NCI-H2227 (cell line): ENCODE results near the gene COL1A1.

Experiments used
- DNase-seq: peaks from one replicate; lab custom pipeline; 2025; ENCODE audit not compliant: unreplicated experiment; lab: John Stamatoyannopoulos, UW

COL1A1 gene

GRCh38 chr17:50174444-50174843 lies 27.0 kb downstream of the COL1A1 start:
- DNase-seq, result no peak

GRCh38 chr17:50173335-50173941 lies 28.0 kb downstream of the COL1A1 start:
- DNase-seq, result no peak

DNA sequence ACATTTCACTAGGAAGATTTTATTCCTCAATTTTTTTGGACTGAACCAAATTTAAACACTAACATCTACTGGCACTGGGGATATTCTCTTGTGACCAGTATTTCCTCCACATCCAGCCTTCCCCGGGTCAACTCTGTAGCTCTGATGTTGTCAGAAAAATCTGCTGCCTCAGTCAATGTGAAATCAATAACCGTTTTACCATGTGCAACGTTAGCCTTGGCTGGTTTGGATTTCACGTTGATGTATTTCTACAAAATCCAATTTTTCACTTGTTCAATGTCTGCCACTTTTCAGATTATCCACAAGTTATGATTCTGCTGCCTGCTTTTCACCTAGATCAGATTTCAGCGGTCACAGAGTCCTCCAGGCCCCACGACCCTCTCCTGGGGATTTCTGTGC lies 28.5 kb downstream of the COL1A1 start:
- DNase-seq, result no peak

DNA sequence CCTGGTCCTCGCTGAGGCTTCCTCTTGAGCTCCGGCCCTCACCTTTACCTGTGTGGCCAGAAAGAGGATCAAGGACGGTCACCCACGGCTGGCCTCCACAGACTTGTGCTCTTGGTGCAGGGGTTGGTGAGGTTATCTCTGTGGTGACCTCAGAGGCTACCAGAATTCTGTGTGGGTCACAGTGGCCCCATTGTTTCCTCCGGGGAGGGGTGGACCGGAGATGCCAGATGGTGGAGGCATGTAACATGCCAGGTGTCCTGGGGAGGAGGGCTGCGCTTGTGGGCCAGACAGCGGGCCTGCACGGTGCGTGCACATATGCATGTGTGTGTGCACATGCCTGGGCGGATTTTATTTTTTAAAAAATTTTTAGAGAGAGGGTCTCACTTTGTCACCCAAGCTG lies 29.3 kb downstream of the COL1A1 start:
- no peak for DNase-seq

GRCh38 chr17:50171371-50172071 lies 29.9 kb downstream of the COL1A1 start:
- DNase-seq, result no peak

- no peak for DNase-seq
Observed at GRCh38 chr17:50170662-50171370, 30.6 kb downstream of the COL1A1 start.

DNA sequence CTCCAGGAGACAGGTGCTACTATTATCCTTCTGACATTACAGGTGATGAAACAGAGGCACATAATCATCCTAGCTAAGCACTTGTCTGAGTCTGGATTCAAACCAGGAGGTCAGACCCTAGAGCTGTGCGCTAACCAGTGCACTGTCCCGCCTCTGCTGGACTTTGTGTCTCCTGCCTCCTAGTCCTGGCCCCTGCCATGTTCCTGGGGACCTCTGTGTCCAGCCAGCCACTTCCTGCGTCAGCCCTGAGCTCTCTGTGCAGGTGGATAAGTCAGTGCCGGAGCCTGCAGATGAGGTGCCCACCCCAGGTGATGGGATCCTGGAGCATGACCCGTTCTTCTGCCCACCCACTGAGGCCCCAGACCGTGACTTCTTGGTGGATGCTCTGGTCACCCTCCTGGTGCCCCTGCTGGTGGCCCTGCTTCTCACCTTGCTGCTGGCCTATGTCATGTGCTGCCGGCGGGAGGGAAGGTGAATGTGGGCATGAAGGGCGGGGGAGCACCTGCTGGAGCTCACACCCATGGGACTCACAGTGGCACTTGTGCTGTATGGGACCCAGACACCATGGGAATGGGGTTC lies 31.5 kb downstream of the COL1A1 start:
- no peak for DNase-seq

GRCh38 chr17:50169121-50169764 lies 32.2 kb downstream of the COL1A1 start:
- DNase-seq, result peak; percentile 75

DNA sequence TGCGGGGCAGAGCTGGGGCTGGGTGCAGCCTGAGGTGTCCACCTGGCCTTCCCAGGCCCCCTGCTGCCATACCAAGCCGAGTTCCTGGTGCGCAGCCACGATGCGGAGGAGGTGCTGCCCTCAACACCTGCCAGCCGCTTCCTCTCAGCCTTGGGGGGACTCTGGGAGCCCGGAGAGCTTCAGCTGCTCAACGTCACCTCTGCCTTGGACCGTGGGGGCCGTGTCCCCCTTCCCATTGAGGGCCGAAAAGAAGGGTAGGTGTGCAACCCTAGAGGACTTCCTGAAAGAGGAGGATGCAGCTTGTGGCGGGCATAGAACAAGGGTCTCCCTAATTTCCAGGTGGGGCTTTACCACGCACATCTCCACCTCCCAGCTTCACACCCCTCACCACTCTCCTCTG lies 33.1 kb downstream of the COL1A1 start:
- no peak for DNase-seq

GRCh38 chr17:50167371-50167770 lies 34.1 kb downstream of the COL1A1 start:
- no peak for DNase-seq

DNA sequence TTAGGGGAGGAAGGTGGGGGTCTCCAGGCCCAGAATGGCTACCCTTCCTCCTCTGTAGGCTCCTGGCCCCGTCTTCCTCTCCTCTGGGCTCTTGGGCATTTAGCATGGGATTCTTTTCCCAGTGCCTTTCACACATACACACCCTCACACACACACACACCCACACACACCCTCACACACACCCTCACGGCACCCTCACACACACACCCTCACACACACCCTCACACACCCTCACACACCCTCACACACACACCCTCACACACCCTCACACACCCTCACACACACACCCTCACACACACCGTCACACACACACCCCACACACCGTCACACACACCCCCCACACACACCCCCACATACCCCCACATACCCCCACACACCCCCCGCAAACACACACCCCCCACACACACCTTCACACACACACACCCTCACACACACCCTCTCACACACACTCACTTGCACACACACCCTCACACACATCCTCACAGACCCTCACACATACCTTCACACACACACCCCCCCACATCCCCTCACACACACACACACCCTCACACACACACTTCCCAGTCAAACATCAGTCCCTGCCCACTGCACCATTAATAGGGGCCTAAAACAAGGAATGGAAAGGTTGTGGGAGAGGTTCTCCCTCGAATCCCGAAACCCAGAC lies 34.8 kb downstream of the COL1A1 start:
- no peak for DNase-seq

DNA sequence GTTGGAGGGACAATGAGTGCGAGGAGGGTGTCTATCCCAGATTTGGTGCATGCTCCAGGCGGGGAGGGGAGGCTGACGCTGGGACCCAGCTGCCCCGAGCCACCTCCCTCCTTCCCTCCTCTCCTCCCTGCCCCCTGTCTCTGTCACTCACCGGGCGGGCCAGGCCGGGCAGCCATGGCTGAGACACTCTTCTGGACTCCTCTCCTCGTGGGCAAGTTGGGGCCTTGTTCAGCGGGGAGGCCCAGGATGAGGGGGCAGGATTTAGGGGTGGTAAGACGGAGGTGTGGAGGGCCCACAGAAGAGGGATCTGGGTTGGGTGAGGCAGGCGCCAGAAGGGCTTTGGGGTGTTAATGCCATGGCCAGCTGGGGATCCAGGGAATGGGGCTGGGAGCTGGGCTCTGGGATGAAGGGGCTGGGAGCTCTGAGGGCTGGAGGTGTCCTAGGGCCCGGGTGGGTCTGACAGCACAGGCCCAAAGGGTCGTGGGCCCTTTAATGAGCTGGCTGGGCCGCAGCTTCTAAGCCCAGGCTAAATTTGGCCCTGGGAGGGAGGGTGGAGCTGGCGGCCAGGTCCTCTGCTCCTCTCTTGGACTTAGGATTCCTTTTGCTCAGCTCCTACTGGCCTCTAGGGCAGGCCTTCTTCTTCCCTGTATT lies 35.4 kb downstream of the COL1A1 start, which contains the start of gene SGCA:
Gene SGCA (plus strand): TSS at position 139 of the 651 bp plus-strand sequence. CDS start 36 bp downstream, at position 175.
- no peak for DNase-seq

DNA sequence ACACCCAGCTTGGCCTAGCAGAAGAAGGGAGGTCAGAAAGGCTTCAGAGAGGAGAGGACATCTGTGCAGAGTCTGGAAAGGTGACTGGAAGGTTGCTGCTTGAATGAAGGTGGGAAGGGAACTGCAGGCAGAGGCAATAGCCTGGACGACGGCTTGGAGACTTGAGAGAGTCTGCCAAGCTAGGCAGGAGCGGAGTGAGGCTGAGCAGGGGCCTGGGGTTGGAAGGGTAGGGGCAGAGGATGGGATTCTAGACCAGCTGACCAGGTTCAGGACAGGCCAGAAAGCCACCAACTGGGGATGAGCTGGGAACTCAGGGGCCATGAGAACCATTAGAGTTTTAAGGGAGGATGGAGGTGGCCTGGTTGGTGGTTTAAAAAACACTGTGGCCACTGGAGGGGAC lies 36.0 kb downstream of the COL1A1 start:
- DNase-seq, result no peak

DNA sequence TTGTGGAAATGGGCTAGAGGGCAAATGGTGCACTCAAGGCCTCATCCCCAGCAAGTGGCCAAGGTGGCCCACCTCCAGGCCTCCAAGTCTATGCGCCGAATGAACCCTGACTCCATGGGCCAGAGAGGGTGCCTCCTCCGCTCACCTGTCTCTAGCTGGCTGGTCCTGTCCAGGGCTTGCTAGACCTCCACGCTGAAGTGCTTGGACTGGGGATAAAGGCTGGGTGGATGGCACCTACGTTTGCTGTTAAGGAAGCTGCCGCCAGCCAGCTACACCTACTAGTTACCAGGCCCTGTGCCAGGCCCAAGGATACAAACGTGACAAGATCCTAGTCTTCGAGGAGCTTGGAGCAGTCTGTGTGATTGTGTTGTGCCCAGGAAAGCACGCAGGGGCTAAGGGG lies 36.4 kb downstream of the COL1A1 start:
- no peak for DNase-seq

GRCh38 chr17:50164697-50164988 lies 36.8 kb downstream of the COL1A1 start:
- no peak for DNase-seq

DNA sequence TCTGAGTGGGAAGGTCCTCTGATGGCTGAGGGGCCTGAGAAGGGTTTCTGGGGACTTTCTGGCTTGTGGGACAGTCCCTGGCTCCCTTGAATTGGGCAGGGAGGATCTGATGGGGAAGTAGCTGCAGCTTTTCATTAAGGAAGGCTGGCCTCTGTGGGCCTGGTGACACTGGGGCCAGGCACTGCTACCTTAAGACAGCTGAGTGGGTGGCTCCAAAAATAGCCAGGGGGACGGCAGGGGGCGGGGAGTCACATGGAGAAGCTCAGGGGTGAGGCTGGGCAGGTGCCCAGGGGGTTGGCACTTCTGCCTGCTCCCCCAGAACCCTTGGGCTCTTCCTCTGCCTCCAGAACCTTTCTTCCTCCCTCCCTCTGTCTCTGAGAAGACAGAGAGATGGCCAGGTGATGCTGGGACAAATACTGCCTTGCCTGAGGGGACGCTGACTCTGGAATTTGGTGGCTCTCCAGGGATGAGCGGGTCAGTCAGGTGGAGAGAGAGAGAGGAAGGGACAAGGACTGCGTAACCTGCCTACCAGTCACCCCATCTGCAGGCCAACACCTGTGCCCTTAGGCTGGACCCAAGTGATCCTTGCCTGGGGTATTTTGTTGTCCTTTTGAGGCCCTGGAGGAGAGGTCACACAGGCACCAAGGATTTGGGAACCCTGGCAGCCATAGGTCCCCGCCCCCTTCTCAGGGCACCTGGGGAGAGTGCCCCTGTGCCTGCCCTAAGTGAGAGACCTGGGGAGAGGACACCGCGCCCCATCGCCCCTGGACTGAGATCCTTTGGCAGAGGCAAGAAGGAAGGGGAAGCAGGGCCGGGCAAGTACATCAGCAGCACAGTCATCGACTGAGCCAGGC lies 37.4 kb downstream of the COL1A1 start:
- no peak for DNase-seq

- no peak for DNase-seq
Observed at GRCh38 chr17:50162466-50163254, 38.8 kb downstream of the COL1A1 start.

DNA sequence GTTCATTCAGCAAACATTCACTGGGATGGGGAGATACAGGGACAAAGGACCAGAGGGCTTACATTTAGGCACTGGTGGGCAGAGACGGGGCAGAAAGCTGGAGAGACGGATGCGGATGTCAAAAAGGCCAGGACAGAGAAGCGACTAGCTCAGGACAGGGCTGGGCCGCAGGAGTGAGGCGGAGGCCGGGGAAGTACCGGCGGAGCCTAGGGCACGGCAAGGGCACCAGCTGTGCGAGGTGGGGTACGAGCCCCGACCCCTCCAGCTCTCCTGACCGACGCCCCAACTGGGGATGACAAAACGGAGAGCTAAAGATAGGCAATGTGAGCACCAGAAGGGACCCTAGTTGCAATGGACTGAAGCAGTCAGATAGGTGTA lies 39.5 kb downstream of the COL1A1 start:
- no peak for DNase-seq
